ENCODE measurements around the gene GID8.

GRCh38 chr20:62888910-62889309 is 49.0 kb upstream of the GID8 start:
- no peak for TF ChIP-seq CTCF (conservative IDR thresholded peaks at IDR 0.05; ENCODE audit: low read depth, low read length)
- TF ChIP-seq EZH2 (IDR thresholded peaks at IDR 0.05; ENCODE audit: borderline replicate concordance, low read depth, low read length, poor library complexity, severe bottlenecking) = no peak

Data from A673 (cell line).